Neuronal stem cell (in vitro differentiated cells): ENCODE data around the gene OSBPL3.

ENCODE experiments used
- DNase-seq: peaks from one replicate; pipeline ENCODE4 v3.0.0-alpha.2; 2013; ENCODE audit warnings: low spot score
- H2AFZ ChIP-seq: one replicate; pipeline ENCODE4 v1.6.1; 2013; ENCODE audit warnings: mild to moderate bottlenecking, low read length, inconsistent platforms
- H2AK5ac ChIP-seq: 2 replicates; pipeline ENCODE4 v1.6.1; 2013; ENCODE audit warnings: low read depth, mild to moderate bottlenecking, inconsistent platforms, low read length, moderate library complexity, mixed read lengths
- H2BK120ac ChIP-seq: 2 replicates; pipeline ENCODE4 v1.6.1; 2013; ENCODE audit warnings: low read depth, mild to moderate bottlenecking, inconsistent platforms, low read length, moderate library complexity, mixed read lengths
- H2BK12ac ChIP-seq: one replicate; pipeline ENCODE4 v1.6.1; 2013; ENCODE audit warnings: low read length, inconsistent platforms
- H2BK15ac ChIP-seq: 2 replicates; pipeline ENCODE4 v1.6.1; 2013; ENCODE audit warnings: mild to moderate bottlenecking, low read length, inconsistent platforms, mixed read lengths
- H2BK5ac ChIP-seq: one replicate; pipeline ENCODE4 v1.6.1; 2013; ENCODE audit warnings: inconsistent platforms, mild to moderate bottlenecking, low read length, moderate library complexity
- H3K14ac ChIP-seq: one replicate; pipeline ENCODE4 v1.6.1; 2013; ENCODE audit warnings: low read length, inconsistent platforms
- H3K18ac ChIP-seq: 2 replicates; pipeline ENCODE4 v1.6.1; 2013; ENCODE audit warnings: low read length, inconsistent platforms
- H3K23ac ChIP-seq: 2 replicates; pipeline ENCODE4 v1.6.1; 2013; ENCODE audit warnings: low read depth, mild to moderate bottlenecking, mixed read lengths, low read length, inconsistent platforms; ENCODE audit not compliant: poor library complexity
- H3K27ac ChIP-seq: replicated peaks from 3 replicates; pipeline ENCODE4 v1.5.1; 2013; ENCODE audit warnings: low read length, inconsistent platforms
- H3K27me3 ChIP-seq, 3 experiments: 2 replicates each; pipeline ENCODE4 v1.6.1; 2013; ENCODE audit warnings: low read length in 3 of 3, mild to moderate bottlenecking in 2 of 3, inconsistent platforms in 1 of 3, low read depth in 1 of 3, mixed read lengths in 1 of 3, moderate library complexity in 1 of 3; ENCODE audit not compliant: control insufficient read depth in 3 of 3, insufficient read depth in 3 of 3
- H3K36me3 ChIP-seq, 2 donors: replicated peaks in 1 of 2; 2 replicates each; pipeline ENCODE4 v1.6.1; 2013; ENCODE audit warnings: low read length in 2 of 2; ENCODE audit not compliant: control insufficient read depth in 2 of 2, insufficient read depth in 2 of 2
- H3K4ac ChIP-seq: 2 replicates; pipeline ENCODE4 v1.6.1; 2013; ENCODE audit warnings: inconsistent platforms, mild to moderate bottlenecking, low read length, moderate library complexity
- H3K4me1 ChIP-seq, 2 donors: 1 replicate in 1 of 2; 2 replicates in 1 of 2; pipeline ENCODE4 v1.6.1; 2013; ENCODE audit warnings: low read length in 2 of 2, low read depth in 1 of 2; ENCODE audit not compliant: control insufficient read depth in 2 of 2, insufficient read depth in 1 of 2
- H3K4me2 ChIP-seq: one replicate; pipeline ENCODE4 v1.6.1; 2013; ENCODE audit warnings: mild to moderate bottlenecking, low read length, inconsistent platforms; ENCODE audit not compliant: insufficient read depth, poor library complexity, severe bottlenecking
- H3K4me3 ChIP-seq, 2 donors: 2 replicates each; pipeline ENCODE4 v1.5.1; 2013; ENCODE audit warnings: low read length in 2 of 2, mild to moderate bottlenecking in 2 of 2, inconsistent platforms in 1 of 2, moderate library complexity in 1 of 2
- H3K79me1 ChIP-seq: one replicate; pipeline ENCODE4 v1.6.1; 2013; ENCODE audit warnings: low read depth, mild to moderate bottlenecking, inconsistent platforms, low read length, moderate library complexity
- H3K9ac ChIP-seq: one replicate; pipeline ENCODE4 v1.6.1; 2013; ENCODE audit warnings: mild to moderate bottlenecking, low read depth, low read length, inconsistent platforms; ENCODE audit not compliant: poor library complexity
- H3K9me3 ChIP-seq, 2 donors: replicated peaks in 1 of 2; 2 replicates each; pipeline versions ENCODE3 to v1.6.1; 2013; ENCODE audit warnings: low read length in 2 of 2, mild to moderate bottlenecking in 2 of 2, inconsistent platforms in 1 of 2, low read depth in 1 of 2, mixed read lengths in 1 of 2, moderate library complexity in 1 of 2; ENCODE audit not compliant: control insufficient read depth in 2 of 2, insufficient read depth in 1 of 2
- H4K8ac ChIP-seq: one replicate; pipeline ENCODE4 v1.6.1; 2013; ENCODE audit warnings: low read depth, mild to moderate bottlenecking, inconsistent platforms, low read length, moderate library complexity
- H4K91ac ChIP-seq: one replicate; pipeline ENCODE4 v1.6.1; 2013; ENCODE audit warnings: low read length, low read depth, mild to moderate bottlenecking, inconsistent platforms; ENCODE audit not compliant: poor library complexity
- WGBS, 2 donors: extraction: QIAGEN DNeasy Blood & Tissue Kit; methylation state at CpG; one replicate each; pipeline ENCODE4 v1.1.7; 2013; ENCODE audit warnings: missing lambda C conversion rate in 2 of 2, mixed read lengths in 1 of 2; ENCODE audit not compliant: insufficient read length in 2 of 2, insufficient replicate concordance in 1 of 2; ENCODE audit errors: extremely low coverage in 2 of 2; 5-methylcytosine and 5-hydroxymethylcytosine counted together

OSBPL3 gene

GRCh38 chr7:24851786-24852185 lies 128.2 kb downstream of the OSBPL3 start:
- no peak for DNase-seq
- Histone ChIP-seq H3K9me3 (no peaks in the 10 kb centered on the region), H2AFZ (no peak overlapping the region), H3K18ac (no peak overlapping the region), H3K9ac (no peak overlapping the region), H3K27ac (no peak overlapping the region), H4K91ac (no peak overlapping the region), H3K36me3 (peaks cover 0 to 79% of the 10 kb centered on the region in 2 donors), H3K27me3 (no peaks in the 10 kb centered on the region), H3K4me1 (peaks cover 0 to 22% of the 10 kb centered on the region in 2 donors), H4K8ac (no peak overlapping the region), H3K23ac (no peak overlapping the region), H3K4ac (no peak overlapping the region), H3K4me3 (no peak overlapping the region), H3K79me1 (no peaks in the 10 kb centered on the region), H2BK120ac (no peak overlapping the region), H3K14ac (no peak overlapping the region), H2BK5ac (no peak overlapping the region), H2AK5ac (no peak overlapping the region), H3K4me2 (no peak overlapping the region), H2BK12ac (no peak overlapping the region), H2BK15ac (no peak overlapping the region)

- Histone ChIP-seq H3K4ac (no peak overlapping the region), H4K8ac (no peak overlapping the region), H2BK15ac (no peak overlapping the region), H3K18ac (peak overlapping the region; percentile 72), H2BK12ac (no peak overlapping the region), H3K23ac (no peak overlapping the region), H3K9ac (no peak overlapping the region), H3K14ac (no peak overlapping the region), H3K27ac (no peak overlapping the region), H3K27me3 (no peaks in the 10 kb centered on the region), H2BK120ac (no peak overlapping the region), H3K4me1 (peaks cover under 1 to 30% of the 10 kb centered on the region in 2 donors), H3K4me3 (no peak overlapping the region), H2AFZ (no peak overlapping the region), H3K4me2 (no peak overlapping the region), H3K79me1 (no peaks in the 10 kb centered on the region), H4K91ac (no peak overlapping the region), H3K36me3 (peaks cover 0 to 53% of the 10 kb centered on the region in 2 donors), H3K9me3 (no peaks in the 10 kb centered on the region), H2AK5ac (no peak overlapping the region), H2BK5ac (no peak overlapping the region)
- no peak for DNase-seq
- WGBS, 2 donors, result no CpG with 5 or more reads among the region's 16 CpGs
Observed at GRCh38 chr7:24848878-24849277, 131.1 kb downstream of the OSBPL3 start.

GRCh38 chr7:24847754-24848153 lies 132.2 kb downstream of the OSBPL3 start:
- no peak for DNase-seq
- Histone ChIP-seq H3K27me3 (no peaks in the 10 kb centered on the region), H2BK12ac (no peak overlapping the region), H2AFZ (no peak overlapping the region), H3K14ac (no peak overlapping the region), H3K9me3 (no peaks in the 10 kb centered on the region), H3K79me1 (no peaks in the 10 kb centered on the region), H3K18ac (no peak overlapping the region), H3K27ac (no peak overlapping the region), H3K4ac (no peak overlapping the region), H2AK5ac (no peak overlapping the region), H4K8ac (no peak overlapping the region), H3K4me2 (no peak overlapping the region), H2BK5ac (no peak overlapping the region), H3K23ac (no peak overlapping the region), H2BK15ac (no peak overlapping the region), H3K9ac (no peak overlapping the region), H3K4me3 (no peak overlapping the region), H4K91ac (no peak overlapping the region), H3K36me3 (peaks cover 0 to 53% of the 10 kb centered on the region in 2 donors), H2BK120ac (no peak overlapping the region), H3K4me1 (peaks cover 8 to 36% of the 10 kb centered on the region in 2 donors)
- WGBS, 2 donors, result no CpG with 5 or more reads among the region's 6 CpGs

GRCh38 chr7:24843821-24844434 lies 136.1 kb downstream of the OSBPL3 start:
- Histone ChIP-seq H2BK15ac (no peak overlapping the region), H2AFZ (no peak overlapping the region), H2AK5ac (no peak overlapping the region), H4K8ac (no peak overlapping the region), H2BK120ac (no peak overlapping the region), H3K4ac (no peak overlapping the region), H3K4me2 (no peak overlapping the region), H3K9me3 (no peaks in the 10 kb centered on the region), H2BK5ac (no peak overlapping the region), H3K27me3 (no peaks in the 10 kb centered on the region), H4K91ac (no peak overlapping the region), H2BK12ac (no peak overlapping the region), H3K79me1 (no peaks in the 10 kb centered on the region), H3K23ac (no peak overlapping the region), H3K4me3 (no peak overlapping the region), H3K18ac (no peak overlapping the region), H3K9ac (no peak overlapping the region), H3K36me3 (peaks cover 0 to 40% of the 10 kb centered on the region in 2 donors), H3K27ac (no peak overlapping the region), H3K4me1 (peaks cover 11 to 33% of the 10 kb centered on the region in 2 donors), H3K14ac (no peak overlapping the region)
- peak; percentile 17 for DNase-seq
- WGBS, 2 donors, result no CpG with 5 or more reads among the region's 5 CpGs
